Nephron progenitor cell (in vitro differentiated cells): ENCODE measurements around the gene PVR.
"Not testable (repeated sequence)": the region's sequence is repeated elsewhere in the genome, so short reads cannot be mapped to it uniquely, and the experiment has no call there.

Experiments
- DNase-seq: peaks from one replicate; pipeline ENCODE4 v3.0.0; 2021
- H3K27ac Mint-ChIP-seq: 2 replicates; pipeline ENCODE4 v1.8.0; 2021; ENCODE audit warnings: mild to moderate bottlenecking, moderate library complexity, mixed read lengths
- H3K27me3 Mint-ChIP-seq: 2 replicates; pipeline ENCODE4 v1.8.0; 2021; ENCODE audit warnings: mild to moderate bottlenecking, low read depth, mixed read lengths; ENCODE audit not compliant: poor library complexity
- H3K36me3 Mint-ChIP-seq: 2 replicates; pipeline ENCODE4 v1.8.0; 2021; ENCODE audit warnings: low read depth, mixed read lengths
- H3K4me1 Mint-ChIP-seq: 2 replicates; pipeline ENCODE4 v1.8.0; 2021; ENCODE audit warnings: mixed read lengths
- H3K4me3 Mint-ChIP-seq: 2 replicates; pipeline ENCODE4 v1.8.0; 2021; ENCODE audit warnings: mild to moderate bottlenecking, moderate library complexity, mixed read lengths
- H3K9me3 Mint-ChIP-seq: 2 replicates; pipeline ENCODE4 v1.8.0; 2021; ENCODE audit warnings: mild to moderate bottlenecking, moderate library complexity, mixed read lengths
- TF ChIP-seq, protein P1 (sequence below): fragments of 200-600 bp; sonication (generic); IDR thresholded peaks from 2 replicates; pipeline ENCODE4 v1.5.0; 2021; ENCODE audit warnings: antibody characterized with exemption

PVR gene

DNA sequence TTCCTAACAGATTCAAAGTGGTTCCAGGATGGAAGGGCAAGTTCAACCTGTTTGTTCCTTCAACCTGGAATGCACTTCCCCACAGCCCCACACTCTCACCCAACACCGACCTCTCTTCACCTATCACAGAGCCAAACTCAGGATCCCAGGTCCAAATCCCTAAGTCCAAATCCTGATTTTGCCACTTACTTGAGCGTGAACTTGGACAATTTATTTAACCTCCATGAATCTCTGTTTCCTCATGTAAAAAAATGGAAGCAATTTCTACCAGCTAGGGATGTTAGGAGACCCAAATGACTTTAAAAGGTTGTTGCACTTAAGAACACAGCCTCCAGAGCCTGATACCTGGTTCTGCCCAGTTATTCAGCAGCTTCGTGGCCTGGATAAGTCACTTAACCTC lies 35.8 kb upstream of the PVR start:
- no peaks in the 10 kb centered on the region for H3K4me1 Mint-ChIP-seq
- no peak overlapping the region for H3K27ac Mint-ChIP-seq
- no peak for DNase-seq
- H3K4me3 Mint-ChIP-seq, result no peak overlapping the region
- H3K36me3 Mint-ChIP-seq, result no peaks in the 10 kb centered on the region
- H3K27me3 Mint-ChIP-seq, result peaks cover 16% of the 10 kb centered on the region
- TF ChIP-seq, protein P1, sequence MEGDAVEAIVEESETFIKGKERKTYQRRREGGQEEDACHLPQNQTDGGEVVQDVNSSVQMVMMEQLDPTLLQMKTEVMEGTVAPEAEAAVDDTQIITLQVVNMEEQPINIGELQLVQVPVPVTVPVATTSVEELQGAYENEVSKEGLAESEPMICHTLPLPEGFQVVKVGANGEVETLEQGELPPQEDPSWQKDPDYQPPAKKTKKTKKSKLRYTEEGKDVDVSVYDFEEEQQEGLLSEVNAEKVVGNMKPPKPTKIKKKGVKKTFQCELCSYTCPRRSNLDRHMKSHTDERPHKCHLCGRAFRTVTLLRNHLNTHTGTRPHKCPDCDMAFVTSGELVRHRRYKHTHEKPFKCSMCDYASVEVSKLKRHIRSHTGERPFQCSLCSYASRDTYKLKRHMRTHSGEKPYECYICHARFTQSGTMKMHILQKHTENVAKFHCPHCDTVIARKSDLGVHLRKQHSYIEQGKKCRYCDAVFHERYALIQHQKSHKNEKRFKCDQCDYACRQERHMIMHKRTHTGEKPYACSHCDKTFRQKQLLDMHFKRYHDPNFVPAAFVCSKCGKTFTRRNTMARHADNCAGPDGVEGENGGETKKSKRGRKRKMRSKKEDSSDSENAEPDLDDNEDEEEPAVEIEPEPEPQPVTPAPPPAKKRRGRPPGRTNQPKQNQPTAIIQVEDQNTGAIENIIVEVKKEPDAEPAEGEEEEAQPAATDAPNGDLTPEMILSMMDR, result no peak
- H3K9me3 Mint-ChIP-seq, result peaks cover 19% of the 10 kb centered on the region

DNA sequence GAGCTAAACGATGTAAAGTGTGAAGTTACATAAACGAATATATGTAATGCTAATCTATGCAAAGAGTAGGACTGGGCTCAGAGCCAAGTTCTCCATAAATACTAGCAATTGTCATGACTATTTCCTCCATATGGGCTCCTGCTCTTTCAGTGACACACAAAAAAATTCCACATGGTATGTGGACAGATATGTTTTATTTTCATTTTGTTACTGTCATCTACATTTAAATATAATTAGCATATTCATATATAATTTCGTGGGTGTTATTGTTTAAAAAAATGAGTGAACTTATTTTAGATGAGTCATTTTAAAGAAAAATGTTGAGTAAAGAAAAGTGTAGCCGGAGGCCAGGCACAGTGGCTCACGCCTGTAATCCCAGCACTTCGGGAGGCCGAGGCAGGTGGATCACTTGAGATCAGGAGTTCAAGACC lies 35.3 kb upstream of the PVR start:
- no peaks in the 10 kb centered on the region for H3K4me1 Mint-ChIP-seq
- DNase-seq, result no peak
- H3K27ac Mint-ChIP-seq, result no peak overlapping the region
- H3K27me3 Mint-ChIP-seq, result peaks cover 17% of the 10 kb centered on the region
- H3K9me3 Mint-ChIP-seq, result peaks cover 19% of the 10 kb centered on the region
- H3K36me3 Mint-ChIP-seq, result no peaks in the 10 kb centered on the region
- no peak overlapping the region for H3K4me3 Mint-ChIP-seq
- TF ChIP-seq, protein P1, result no peak

DNA sequence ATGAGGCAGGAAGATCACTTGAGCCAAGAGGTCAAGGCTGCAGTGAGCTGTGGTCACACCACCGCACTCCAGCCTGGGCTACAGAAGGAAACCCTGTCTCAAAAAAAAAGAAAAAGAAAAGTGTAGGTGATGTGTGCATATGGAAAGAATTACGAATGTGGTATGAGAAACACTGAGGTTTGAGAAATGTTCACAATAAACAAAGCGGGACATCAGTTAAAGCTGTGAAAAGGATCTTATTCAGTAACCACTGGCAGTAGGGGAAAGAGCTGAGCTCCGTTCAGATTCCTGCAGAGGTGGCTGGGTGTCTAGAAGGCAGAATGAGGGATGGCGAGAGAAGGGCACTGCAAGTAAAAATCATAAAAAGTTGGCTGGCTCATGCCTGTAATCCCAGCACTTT lies 34.5 kb upstream of the PVR start:
- H3K27me3 Mint-ChIP-seq, result peaks cover 14% of the 10 kb centered on the region
- H3K36me3 Mint-ChIP-seq, result no peaks in the 10 kb centered on the region
- H3K9me3 Mint-ChIP-seq, result peaks cover 19% of the 10 kb centered on the region
- H3K4me3 Mint-ChIP-seq, result no peak overlapping the region
- no peak overlapping the region for H3K27ac Mint-ChIP-seq
- TF ChIP-seq, protein P1, result no peak
- DNase-seq, result no peak
- H3K4me1 Mint-ChIP-seq, result no peaks in the 10 kb centered on the region

DNA sequence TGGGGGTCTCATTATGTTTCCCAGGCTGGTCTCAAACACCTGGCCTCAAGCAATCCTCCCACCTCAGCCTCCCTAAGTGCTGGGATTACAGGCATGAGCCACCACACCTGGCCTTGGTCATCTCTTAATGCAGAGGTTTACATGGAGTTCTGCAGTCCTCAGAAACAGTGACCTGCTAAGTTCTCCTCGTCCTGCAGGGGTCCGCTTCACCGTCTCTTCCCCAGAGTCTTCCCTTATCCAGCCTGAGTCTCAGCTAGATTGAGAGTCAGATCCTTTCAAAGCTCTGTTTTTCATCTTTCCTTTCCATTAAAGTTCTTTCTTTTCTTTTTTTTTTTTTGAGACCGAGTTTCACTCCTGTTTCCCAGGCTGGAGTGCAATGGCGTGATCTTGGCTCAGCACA lies 33.2 kb upstream of the PVR start:
- not testable (repeated sequence) for H3K27ac Mint-ChIP-seq, H3K36me3 Mint-ChIP-seq, DNase-seq, H3K4me1 Mint-ChIP-seq, H3K4me3 Mint-ChIP-seq
- Mint-ChIP-seq H3K27me3 (peaks cover 11% of the 10 kb centered on the region), H3K9me3 (peaks cover 18% of the 10 kb centered on the region)

DNA sequence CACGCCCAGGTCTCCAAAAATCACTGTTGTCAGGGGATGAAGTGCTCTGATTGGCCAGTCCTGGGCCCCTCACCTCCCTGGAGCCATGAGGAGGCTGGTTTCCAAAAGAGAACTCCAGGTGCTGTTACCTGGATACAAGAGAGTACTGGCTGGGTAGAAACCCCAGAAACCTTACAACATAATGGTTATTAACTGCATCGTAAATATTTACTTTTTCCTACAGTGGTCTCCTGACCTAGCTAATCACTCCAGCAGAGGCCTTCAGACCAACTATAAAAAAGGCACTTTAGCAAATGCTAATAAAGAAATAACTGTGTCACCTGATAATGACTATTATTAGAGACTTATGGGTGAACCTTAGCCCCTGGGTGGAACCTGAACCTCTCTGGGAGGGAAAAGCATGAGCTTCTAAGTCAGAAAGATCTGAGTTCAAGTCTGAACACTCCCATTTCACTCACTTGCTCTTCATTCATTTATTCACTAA lies 31.9 kb upstream of the PVR start:
- Mint-ChIP-seq H3K4me3 (no peak overlapping the region), H3K4me1 (no peaks in the 10 kb centered on the region), H3K9me3 (peaks cover 11% of the 10 kb centered on the region), H3K27ac (no peak overlapping the region), H3K36me3 (no peaks in the 10 kb centered on the region), H3K27me3 (peaks cover 10% of the 10 kb centered on the region)
- TF ChIP-seq, protein P1, result no peak
- no peak for DNase-seq

DNA sequence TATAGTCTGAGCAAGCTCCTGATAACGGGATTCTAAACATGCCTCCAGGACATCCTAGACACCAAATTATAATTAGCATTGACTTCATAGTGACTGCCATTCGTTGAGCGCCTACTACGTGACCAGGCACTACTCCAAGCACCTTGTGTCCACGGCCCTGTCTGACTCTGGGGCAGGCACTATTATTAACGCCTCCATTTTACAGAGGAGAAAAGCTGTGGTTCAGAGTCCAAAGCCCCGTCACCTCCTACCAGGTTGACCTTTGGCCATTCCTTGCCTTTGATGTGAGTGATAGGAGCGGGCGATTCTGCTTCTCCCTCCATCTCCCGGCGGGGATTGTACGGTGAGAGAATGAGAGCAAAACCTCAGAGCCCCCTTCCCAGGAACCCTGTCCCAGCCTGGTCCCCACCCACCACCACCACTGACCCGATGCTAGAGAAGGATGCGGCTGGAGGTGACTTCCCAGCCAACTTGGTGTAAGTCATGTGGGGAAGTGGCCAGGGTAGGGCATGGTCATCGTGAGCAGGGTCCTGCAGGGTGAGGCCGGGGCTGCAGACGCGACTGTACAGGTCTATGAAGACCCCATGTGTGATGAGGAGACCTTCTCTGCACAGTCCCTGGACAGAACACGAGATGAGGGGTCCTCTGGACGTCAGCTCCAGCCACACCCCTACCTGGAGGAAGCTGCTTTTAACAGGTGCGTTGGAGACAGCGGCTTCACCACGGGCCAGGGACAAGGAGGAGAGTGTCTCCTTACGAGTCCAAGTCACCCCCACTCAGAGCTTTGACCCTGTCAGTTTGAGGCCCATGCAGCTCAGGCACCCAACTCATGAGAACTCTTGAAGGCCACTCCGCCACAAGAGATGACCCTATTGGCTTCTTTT lies 30.2 kb upstream of the PVR start, which contains the start of gene IGSF23:
TSS of gene IGSF23 (plus strand) at position 269 of the 884 bp plus-strand sequence. CDS start at position 352, 83 bp downstream.
- TF ChIP-seq, protein P1, result no peak
- DNase-seq, result no peak
- H3K36me3 Mint-ChIP-seq, result no peaks in the 10 kb centered on the region
- no peak within 1 kb of the TSS for H3K4me3 Mint-ChIP-seq
- H3K9me3 Mint-ChIP-seq, result no peaks in the 10 kb centered on the region
- no peak within 1 kb of the TSS for H3K27ac Mint-ChIP-seq
- peaks cover 8% of the 10 kb centered on the region for H3K27me3 Mint-ChIP-seq
- H3K4me1 Mint-ChIP-seq, result no peaks in the 10 kb centered on the region
